Heart right ventricle (tissue), 16 donors: ENCODE data around the gene TNNT3. TPM values are rescaled to one million over a fixed set of nuclear protein-coding genes. Genes with fewer than 3 reads are reported as not detected.

ENCODE experiments used
- ATAC-seq, 8 donors: fragments of 200-7000 bp; cut with Tn5 transposase; one replicate each; pipeline ENCODE4 v1.9.1; 2020; ENCODE audit warnings: mild to moderate bottlenecking in 8 of 8, moderate library complexity in 8 of 8, moderate number of reproducible peaks in 1 of 8
- DNase-seq, 2 donors: peaks; one replicate each; pipeline ENCODE4 v3.0.0-alpha.2; 2020
- H3K27ac ChIP-seq, 10 donors: fragments of 200-600 bp; sonication (generic) in 2 of 10; one replicate each; pipeline versions ENCODE4 v1.5.0 to v1.8.0; 2020 to 2022; ENCODE audit warnings: mild to moderate bottlenecking in 3 of 10
- H3K27me3 ChIP-seq, 7 donors: fragments of 200-600 bp; one replicate each; pipeline ENCODE4 v1.8.0; 2021 to 2022; ENCODE audit warnings: mild to moderate bottlenecking in 2 of 7
- H3K36me3 ChIP-seq, 9 donors: fragments of 200-600 bp; sonication (generic) in 1 of 9; one replicate each; pipeline versions ENCODE4 v1.5.0 to v1.8.0; 2020 to 2022; ENCODE audit warnings: mild to moderate bottlenecking in 2 of 9
- H3K4me1 ChIP-seq, 9 donors: fragments of 200-600 bp; sonication (generic) in 1 of 9; one replicate each; pipeline versions ENCODE4 v1.5.0 to v1.8.0; 2020 to 2022; ENCODE audit warnings: mild to moderate bottlenecking in 4 of 9
- H3K4me3 ChIP-seq, 10 donors: fragments of 200-600 bp; sonication (generic) in 2 of 10; one replicate each; pipeline versions ENCODE4 v1.5.0 to v1.8.0; 2020 to 2022; ENCODE audit warnings: mild to moderate bottlenecking in 7 of 10, moderate library complexity in 2 of 10
- H3K9me3 ChIP-seq, 11 donors: fragments of 200-600 bp in 10 of 11; sonication (generic) in 2 of 11; one replicate each; pipeline versions ENCODE4 v1.5.0 to v1.8.0; 2013 to 2022; ENCODE audit warnings: mild to moderate bottlenecking in 2 of 11, control low read depth in 1 of 11, moderate library complexity in 1 of 11
- WGBS, 2 donors: extraction: QIAGEN DNeasy Blood & Tissue Kit; methylation state at CpG; one replicate each; pipeline ENCODE4 v1.1.7; 2013; ENCODE audit warnings: inconsistent platforms in 1 of 2; 5-methylcytosine and 5-hydroxymethylcytosine counted together
- intact Hi-C, 10 donors: fragments of 100-400 bp; cut with DNase I; formaldehyde crosslinking; loops; one replicate each; pipeline versions ENCODE4 v1.11.1 to v1.14.2; 2022
- polyA plus RNA-seq, 2 donors: library from polyadenylated mRNA; stranded (reverse); fragments of 200-250 nt; gene quantifications; one replicate each; pipeline ENCODE4 v1.2.3, GENCODE V29; 2013
- total RNA-seq, 10 donors: library from RNA; stranded (reverse); fragmentation: NEBNext Ultra II Directional in 3 of 10; extraction: Animal tissue kit (Norgen Biotek cat#: 25700) in 3 of 10; gene quantifications; one replicate each; pipeline versions ENCODE4 v1.2.1 to v1.2.4, GENCODE V29; 2021 to 2023
- TF ChIP-seq, protein P1 (sequence below), 9 donors: fragments of 200-600 bp; sonication (generic) in 2 of 9; IDR thresholded peaks; one replicate each; pipeline versions ENCODE4 v1.5.0 to v1.8.0; 2021 to 2022; ENCODE audit warnings: antibody characterized with exemption in 9 of 9, mild to moderate bottlenecking in 5 of 9, moderate library complexity in 1 of 9
- donor health status: Arrhythmogenic right ventricular cardiomyopathy.
- donor health status: ischemic (EF 13 %, LVEDD 7.1; RV severe dilation, severe dysfunction).
- donor health status: healthy with polysubstance abuse.
- donor health status: DM: no; HTN: yes; CAD: no.
- donor health status: DM: no; HTN: no; CAD: no.
- donor health status: ischemic (EF 25% LVEDD 6.9; RV normal size, moderate dysfunction).
- donor health status: ischemic (EF 25% LVEDD 5.7; RV mildly dilated, moderate dysfunction).
- donor health status: healthy.
- donor health status: DM: yes; HTN: yes; CAD: no.
- donor health status: Ischemic cardiomyopathy.
- donor health status: ischemic (EF 35%, LVEDD 5.7; RV mildly dilated, moderate dysfunction).
- donor health status: nonischemic (EF 11% LVEDD 7.7; RV severe dilation, severe dysfunction).
- donor health status: DM: yes; HTN: yes; CAD: no.
- donor health status: PGD.
- donor health status: ischemic (EF 29% LVEDD 5.4; RV normal size, mild dysfunction).
- donor health status: nonischemic (EF 23%, LVEDD 6.1; RV moderate dilation, normal function).

Gene TNNT3
- total and polyA plus RNA-seq, 12 donors: 12.5 to 49.9 (median 44.4) TPM

- Histone ChIP-seq H3K9me3 (no peaks in the 10 kb centered on the region), H3K27ac (peak overlapping the region in 5 of 10 donors; percentile 28 to 55 (median 35)), H3K36me3 (no peaks in the 10 kb centered on the region), H3K27me3 (no peaks in the 10 kb centered on the region), H3K4me3 (peak overlapping the region in 1 of 10 donors; percentile 17), H3K4me1 (peaks cover 4 to 23% (median 11%) of the 10 kb centered on the region in 9 donors)
- peak in 1 of 2 donors; percentile 9 for DNase-seq
- intact Hi-C loops: loop anchor here in 2 of 10 donors (10.0 kb wide), 1 partner anchor 49 kb away; the partner anchor contains the start of gene PRR33 (in 2 of the 2)
- WGBS, 2 donors: 52 to 64% methylated on average over 15 of the region's 15 CpGs
- TF ChIP-seq, protein P1, sequence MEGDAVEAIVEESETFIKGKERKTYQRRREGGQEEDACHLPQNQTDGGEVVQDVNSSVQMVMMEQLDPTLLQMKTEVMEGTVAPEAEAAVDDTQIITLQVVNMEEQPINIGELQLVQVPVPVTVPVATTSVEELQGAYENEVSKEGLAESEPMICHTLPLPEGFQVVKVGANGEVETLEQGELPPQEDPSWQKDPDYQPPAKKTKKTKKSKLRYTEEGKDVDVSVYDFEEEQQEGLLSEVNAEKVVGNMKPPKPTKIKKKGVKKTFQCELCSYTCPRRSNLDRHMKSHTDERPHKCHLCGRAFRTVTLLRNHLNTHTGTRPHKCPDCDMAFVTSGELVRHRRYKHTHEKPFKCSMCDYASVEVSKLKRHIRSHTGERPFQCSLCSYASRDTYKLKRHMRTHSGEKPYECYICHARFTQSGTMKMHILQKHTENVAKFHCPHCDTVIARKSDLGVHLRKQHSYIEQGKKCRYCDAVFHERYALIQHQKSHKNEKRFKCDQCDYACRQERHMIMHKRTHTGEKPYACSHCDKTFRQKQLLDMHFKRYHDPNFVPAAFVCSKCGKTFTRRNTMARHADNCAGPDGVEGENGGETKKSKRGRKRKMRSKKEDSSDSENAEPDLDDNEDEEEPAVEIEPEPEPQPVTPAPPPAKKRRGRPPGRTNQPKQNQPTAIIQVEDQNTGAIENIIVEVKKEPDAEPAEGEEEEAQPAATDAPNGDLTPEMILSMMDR (IDR thresholded peaks at IDR 0.05): no peak
- no peak for ATAC-seq
These were observed 24.1 kb downstream of the TNNT3 start for GRCh38 chr11:1943576-1943975.

DNA sequence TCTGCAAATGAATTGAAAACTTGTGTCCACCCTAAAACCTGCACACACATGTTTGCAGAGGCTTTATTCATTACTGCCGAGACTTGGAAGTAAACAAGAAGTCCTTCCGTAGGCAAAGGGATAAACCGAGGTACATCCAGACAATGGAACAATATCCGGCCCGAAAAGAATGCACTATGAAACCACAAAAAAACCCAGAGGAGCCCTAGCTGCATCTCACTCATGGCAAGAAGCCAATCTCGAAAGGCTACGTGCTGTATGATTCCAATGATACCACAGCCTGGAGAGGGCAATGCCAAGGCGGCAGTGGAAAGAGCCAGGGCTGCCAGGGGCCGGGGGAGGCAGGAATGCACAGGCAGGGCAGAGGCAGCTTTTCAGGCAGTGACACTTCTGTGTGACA lies 24.5 kb downstream of the TNNT3 start:
- TF ChIP-seq, protein P1 (IDR thresholded peaks at IDR 0.05): no peak
- 58 to 59% methylated on average over 9 of the region's 9 CpGs for WGBS, 2 donors
- H3K4me1 ChIP-seq: peaks cover 0 to 19% (median 7%) of the 10 kb centered on the region in 9 donors
- no peaks in the 10 kb centered on the region for H3K27me3 ChIP-seq
- peak overlapping the region in 7 of 10 donors; percentile 6 to 55 (median 35) for H3K27ac ChIP-seq
- ATAC-seq (no peak), DNase-seq (no peak)
- H3K4me3 ChIP-seq: no peak overlapping the region
- intact Hi-C loops: loop anchor here in 2 of 10 donors (10.0 kb wide), 1 partner anchor 49 kb away; the partner anchor contains the start of gene PRR33 (in 2 of the 2)
- H3K9me3 ChIP-seq: no peaks in the 10 kb centered on the region
- H3K36me3 ChIP-seq: no peaks in the 10 kb centered on the region

- Histone ChIP-seq H3K9me3 (no peaks in the 10 kb centered on the region), H3K4me3 (no peak within 1 kb of the TSS), H3K27ac (no peak within 1 kb of the TSS), H3K4me1 (peaks cover 0 to 15% (median 4%) of the 10 kb centered on the region in 9 donors), H3K36me3 (no peaks in the 10 kb centered on the region), H3K27me3 (no peaks in the 10 kb centered on the region)
- WGBS, 2 donors: 0% methylated on average over 6 of the region's 85 CpGs; no CpG with 5 or more reads in 1 of the 2 donors
- ATAC-seq: peak; percentile 1 to 74 (median 48)
- TF ChIP-seq, protein P1 (IDR thresholded peaks at IDR 0.05): no peak
- intact Hi-C loops: loop anchor here in 2 of 10 donors (10.0 kb wide), 1 partner anchor 52 kb away; the partner anchor contains the start of gene PRR33 (in 2 of the 2)
- peak in 1 of 2 donors; percentile 14 for DNase-seq
These were observed 27.4 kb downstream of the TNNT3 start, which contains the start of gene MRPL23 for GRCh38 chr11:1946812-1947484. Gene MRPL23 (plus strand): TSS chr11:1947332. CDS start chr11:1947363, 31 bp downstream.

GRCh38 chr11:1947592-1948237 lies 28.2 kb downstream of the TNNT3 start:
- H3K4me1 ChIP-seq: peaks cover 0 to 12% (median 2%) of the 10 kb centered on the region in 9 donors
- intact Hi-C loops: loop anchor here in 2 of 10 donors (10.0 kb wide), 1 partner anchor 53 kb away; the partner anchor contains the start of gene PRR33 (in 2 of the 2)
- DNase-seq: no peak
- no peaks in the 10 kb centered on the region for H3K9me3 ChIP-seq
- WGBS, 2 donors: no CpG with 5 or more reads among the region's 36 CpGs
- no peak overlapping the region for H3K4me3 ChIP-seq
- H3K27ac ChIP-seq: no peak overlapping the region
- no peaks in the 10 kb centered on the region for H3K36me3 ChIP-seq
- ATAC-seq: peak; percentile 44 to 72 (median 57)
- no peaks in the 10 kb centered on the region for H3K27me3 ChIP-seq
- TF ChIP-seq, protein P1 (IDR thresholded peaks at IDR 0.05): no peak
